Thyroid gland (tissue), 4 donors: ENCODE data around the gene FIBCD1. TPM values are rescaled to one million over a fixed set of nuclear protein-coding genes. Genes with fewer than 3 reads are reported as not detected.

Experiments used
- DNase-seq, 2 donors: peaks; one replicate each; pipeline ENCODE4 v3.0.0-alpha.2; 2019
- H3K27ac ChIP-seq, 3 donors: fragments of 200-600 bp; sonication (generic); 1 replicate in 2 of 3; 2 replicates in 1 of 3; pipeline ENCODE4 v1.5.1; 2016 to 2019; ENCODE audit warnings: mild to moderate bottlenecking in 1 of 3, moderate library complexity in 1 of 3
- H3K27me3 ChIP-seq: fragments of 200-600 bp; sonication (generic); one replicate; pipeline ENCODE4 v1.5.1; 2019
- H3K36me3 ChIP-seq, 2 donors: fragments of 200-600 bp; sonication (generic); one replicate each; pipeline ENCODE4 v1.5.1; 2016 to 2019
- H3K4me1 ChIP-seq, 2 donors: fragments of 200-600 bp; sonication (generic); one replicate each; pipeline ENCODE4 v1.5.1; 2017 to 2019
- H3K4me3 ChIP-seq, 3 donors: fragments of 200-600 bp; sonication (generic); replicated peaks in 1 of 3; 1 replicate in 2 of 3; 2 replicates in 1 of 3; pipeline ENCODE4 v1.5.1; 2016; ENCODE audit warnings: mild to moderate bottlenecking in 1 of 3
- H3K9me3 ChIP-seq: fragments of 200-600 bp; sonication (generic); one replicate; pipeline ENCODE4 v1.5.1; 2017
- POLR2A ChIP-seq, 2 donors: fragments of 450-650 bp; IDR thresholded peaks; one replicate each; pipeline ENCODE4 v1.6.1; 2017; ENCODE audit warnings: antibody characterized with exemption in 2 of 2, mild to moderate bottlenecking in 2 of 2, moderate library complexity in 1 of 2
- WGBS, 2 donors: methylation state at CpG; one replicate each; pipeline ENCODE4 v1.1.5; 2017; 5-methylcytosine and 5-hydroxymethylcytosine counted together
- intact Hi-C: fragments of 100-400 bp; cut with DNase I; formaldehyde crosslinking; loops from one replicate; pipeline ENCODE4 v1.15.1; 2023
- total RNA-seq, 4 donors: library from RNA; depleted of rRNA; stranded (reverse); fragments of >200 nt; gene quantifications; one replicate each; pipeline ENCODE4 v1.2.3, GENCODE V29; 2016
- TF ChIP-seq, protein P1 (sequence below), 6 experiments: fragments of 200-600 bp in 3 of 6; fragments of 450-650 bp in 3 of 6; sonication (generic) in 3 of 6; IDR thresholded peaks; one replicate each; pipeline ENCODE4 v1.5.1; 2016 to 2019; ENCODE audit warnings: antibody characterized with exemption in 6 of 6, mild to moderate bottlenecking in 2 of 6, inconsistent platforms in 1 of 6, moderate library complexity in 1 of 6

FIBCD1 gene
- total RNA-seq, 4 donors from 2014 or later, result 0.11 to 0.13 TPM; not detected in 2

DNA sequence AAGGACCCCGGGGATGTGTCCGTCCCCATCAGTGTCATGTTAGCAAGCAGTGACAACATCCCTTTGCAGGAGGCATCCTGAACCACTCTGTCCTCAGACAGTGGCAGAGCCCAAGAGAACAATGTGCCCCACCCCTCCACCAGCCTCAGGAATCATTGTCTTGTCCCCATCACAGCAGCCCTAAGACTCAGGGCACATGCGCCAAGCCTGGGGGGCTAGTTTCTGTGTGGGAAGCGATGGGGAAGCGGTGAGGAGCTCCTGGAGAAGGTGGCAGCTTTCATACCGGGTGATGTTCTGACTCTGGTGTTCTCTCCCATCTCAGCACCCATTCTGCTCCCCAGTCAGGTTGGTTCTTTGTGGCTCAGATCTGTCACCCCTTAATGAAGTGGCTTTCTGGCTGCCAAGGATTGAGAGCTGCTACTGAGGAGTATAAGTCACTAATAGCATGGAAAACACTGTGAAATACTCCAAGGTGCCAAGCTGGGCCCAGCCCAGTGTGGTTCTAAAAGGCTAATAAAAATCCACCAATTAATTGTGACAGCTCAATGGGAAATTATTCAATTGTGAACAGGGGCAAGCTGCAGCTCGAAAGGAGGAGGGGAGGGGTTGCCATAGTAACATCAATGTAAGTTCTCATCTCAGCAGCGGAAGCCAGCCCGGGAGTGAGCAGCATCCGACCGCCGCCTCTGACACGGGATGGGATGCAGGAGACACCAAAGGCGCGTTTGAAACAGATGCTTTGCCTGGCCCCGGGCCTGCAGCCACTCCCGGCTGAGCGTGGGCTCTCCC lies 47.2 kb downstream of the FIBCD1 start:
- 83 to 88% methylated on average over 14 to 17 of the region's 18 CpGs for WGBS, 2 donors
- intact Hi-C loops, result no loop called here

DNA sequence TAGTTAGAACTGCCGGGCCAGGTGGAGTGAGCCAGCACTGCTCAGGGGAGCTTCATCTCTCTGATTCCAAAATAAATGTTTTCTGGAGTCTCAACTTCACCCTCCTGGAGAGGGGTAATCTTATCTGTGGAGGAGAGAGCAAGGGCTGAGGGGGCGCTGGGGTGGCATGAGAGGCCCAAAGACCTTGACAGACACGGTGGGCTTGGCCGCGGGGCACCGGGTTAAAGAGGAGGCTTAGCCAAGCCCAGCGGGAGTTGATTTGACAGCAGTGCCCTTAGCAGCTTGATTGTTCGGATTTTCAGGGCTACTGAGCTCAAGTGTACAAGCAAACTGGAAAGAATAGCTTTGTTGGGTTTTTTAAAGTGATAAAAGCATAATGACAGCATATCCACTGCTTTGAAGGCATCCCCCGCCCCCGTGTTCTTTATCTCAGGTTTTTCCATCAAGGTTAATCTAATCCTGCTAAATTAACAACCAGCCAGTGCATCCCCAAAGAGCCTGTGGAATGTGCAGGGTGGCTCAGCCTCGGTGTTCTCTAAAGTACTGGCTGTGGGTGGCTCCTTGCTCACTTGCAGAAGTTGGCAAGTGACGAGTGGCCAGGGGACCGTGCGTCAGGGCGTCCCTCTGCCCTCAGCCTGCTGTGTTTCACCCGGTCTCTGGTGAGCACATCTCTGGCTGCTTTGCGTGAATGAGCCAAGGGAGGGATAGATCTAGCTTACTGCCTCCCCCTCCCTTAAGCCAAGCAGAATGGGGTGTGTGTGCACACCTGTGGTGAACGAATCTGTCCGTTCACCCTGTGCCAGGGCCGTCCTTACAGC lies 48.0 kb downstream of the FIBCD1 start:
- H3K4me1 ChIP-seq, result no peaks in the 10 kb centered on the region
- no peak overlapping the region for H3K27ac ChIP-seq
- WGBS, 2 donors, result 80 to 85% methylated on average over 19 to 20 of the region's 20 CpGs
- no peak for DNase-seq
- no peak overlapping the region for H3K4me3 ChIP-seq
- H3K9me3 ChIP-seq, result no peaks in the 10 kb centered on the region
- intact Hi-C loops, result no loop called here
- peaks cover 48 to 49% of the 10 kb centered on the region in 2 donors for H3K36me3 ChIP-seq
- TF ChIP-seq POLR2A (IDR thresholded peaks at IDR 0.05), result no peak
- TF ChIP-seq, protein P1, sequence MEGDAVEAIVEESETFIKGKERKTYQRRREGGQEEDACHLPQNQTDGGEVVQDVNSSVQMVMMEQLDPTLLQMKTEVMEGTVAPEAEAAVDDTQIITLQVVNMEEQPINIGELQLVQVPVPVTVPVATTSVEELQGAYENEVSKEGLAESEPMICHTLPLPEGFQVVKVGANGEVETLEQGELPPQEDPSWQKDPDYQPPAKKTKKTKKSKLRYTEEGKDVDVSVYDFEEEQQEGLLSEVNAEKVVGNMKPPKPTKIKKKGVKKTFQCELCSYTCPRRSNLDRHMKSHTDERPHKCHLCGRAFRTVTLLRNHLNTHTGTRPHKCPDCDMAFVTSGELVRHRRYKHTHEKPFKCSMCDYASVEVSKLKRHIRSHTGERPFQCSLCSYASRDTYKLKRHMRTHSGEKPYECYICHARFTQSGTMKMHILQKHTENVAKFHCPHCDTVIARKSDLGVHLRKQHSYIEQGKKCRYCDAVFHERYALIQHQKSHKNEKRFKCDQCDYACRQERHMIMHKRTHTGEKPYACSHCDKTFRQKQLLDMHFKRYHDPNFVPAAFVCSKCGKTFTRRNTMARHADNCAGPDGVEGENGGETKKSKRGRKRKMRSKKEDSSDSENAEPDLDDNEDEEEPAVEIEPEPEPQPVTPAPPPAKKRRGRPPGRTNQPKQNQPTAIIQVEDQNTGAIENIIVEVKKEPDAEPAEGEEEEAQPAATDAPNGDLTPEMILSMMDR (IDR thresholded peaks at IDR 0.05), result no peak
- H3K27me3 ChIP-seq, result no peaks in the 10 kb centered on the region

More for the DNA sequence above, 47.2 kb downstream of the FIBCD1 start:
- H3K4me1 ChIP-seq, result no peaks in the 10 kb centered on the region
- no peak for TF ChIP-seq POLR2A (IDR thresholded peaks at IDR 0.05)
- TF ChIP-seq, protein P1 (IDR thresholded peaks at IDR 0.05), result no peak
- no peak overlapping the region for H3K27ac ChIP-seq
- DNase-seq, result no peak
- H3K4me3 ChIP-seq, result no peak overlapping the region
- peaks cover 41 to 42% of the 10 kb centered on the region in 2 donors for H3K36me3 ChIP-seq
- H3K27me3 ChIP-seq, result no peaks in the 10 kb centered on the region
- H3K9me3 ChIP-seq, result no peaks in the 10 kb centered on the region

DNA sequence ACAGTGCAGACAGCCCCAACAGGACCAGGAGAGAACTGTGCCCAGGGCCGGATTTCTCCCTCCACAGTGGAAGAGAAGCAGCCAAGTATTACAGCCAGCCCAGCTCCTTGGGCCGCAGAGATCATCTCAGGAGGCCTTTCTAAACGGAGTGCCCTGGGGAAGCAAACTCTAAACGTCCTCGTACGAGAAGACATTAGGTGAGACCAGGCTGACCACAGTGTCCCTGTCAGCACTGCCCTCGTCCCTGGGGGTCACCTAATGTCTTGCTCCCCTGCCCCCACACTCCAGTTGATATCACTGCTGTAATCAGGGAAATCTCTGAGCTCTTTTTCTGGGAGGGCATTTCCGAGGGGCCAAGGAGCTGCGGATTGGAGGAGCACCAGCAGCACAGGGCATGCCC lies 48.9 kb downstream of the FIBCD1 start:
- 81 to 90% methylated on average over 9 of the region's 9 CpGs for WGBS, 2 donors
- TF ChIP-seq, protein P1 (IDR thresholded peaks at IDR 0.05), result no peak
- TF ChIP-seq POLR2A (IDR thresholded peaks at IDR 0.05), result no peak
- Histone ChIP-seq H3K36me3 (peaks cover 58% of the 10 kb centered on the region in 2 donors), H3K4me3 (no peak overlapping the region), H3K27me3 (no peaks in the 10 kb centered on the region), H3K9me3 (no peaks in the 10 kb centered on the region), H3K27ac (no peak overlapping the region), H3K4me1 (no peaks in the 10 kb centered on the region)
- intact Hi-C loops, result no loop called here
- DNase-seq, result no peak

DNA sequence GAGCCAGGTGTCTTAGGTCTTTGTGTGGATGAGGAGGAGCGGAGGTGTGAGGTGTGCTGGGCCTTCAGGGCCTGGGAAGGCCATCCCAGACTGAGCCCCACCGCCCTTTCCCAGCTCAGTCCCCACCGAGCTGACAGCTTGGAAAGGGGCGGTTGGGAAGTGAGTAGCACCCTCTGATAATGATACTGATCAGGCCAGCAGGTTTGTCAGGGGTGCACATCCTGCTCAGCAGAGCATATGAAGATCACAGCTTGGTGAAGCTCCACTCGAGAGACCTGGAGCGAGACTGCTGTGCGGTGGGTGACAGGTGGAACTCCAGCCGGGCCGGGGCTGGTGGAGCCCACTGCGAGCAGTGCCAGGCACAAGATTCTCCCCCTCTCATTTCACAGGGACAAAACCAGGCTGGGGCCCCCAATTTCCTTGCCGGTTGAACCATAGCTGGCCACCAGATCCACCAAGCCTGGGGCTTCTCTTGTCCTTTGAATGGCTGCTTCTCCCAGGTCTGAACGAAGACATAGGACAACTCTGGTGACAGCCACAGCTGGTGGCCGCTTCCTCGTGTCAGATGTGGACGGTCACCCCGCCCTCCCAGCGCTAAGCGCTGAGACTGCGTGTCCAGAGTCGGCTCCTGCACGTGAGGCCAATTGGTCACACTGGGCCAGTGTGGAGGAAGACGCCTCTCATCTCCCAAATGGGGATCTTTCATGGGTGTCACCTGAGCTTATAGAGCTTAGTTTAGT lies 50.7 kb downstream of the FIBCD1 start:
- Histone ChIP-seq H3K4me3 (no peak overlapping the region), H3K4me1 (no peaks in the 10 kb centered on the region), H3K27me3 (no peaks in the 10 kb centered on the region), H3K36me3 (peaks cover 70 to 76% of the 10 kb centered on the region in 2 donors), H3K9me3 (no peaks in the 10 kb centered on the region), H3K27ac (no peak overlapping the region)
- TF ChIP-seq, protein P1 (IDR thresholded peaks at IDR 0.05), result no peak
- TF ChIP-seq POLR2A (IDR thresholded peaks at IDR 0.05), result no peak
- intact Hi-C loops, result no loop called here
- no peak for DNase-seq
- 91 to 92% methylated on average over 15 to 18 of the region's 22 CpGs for WGBS, 2 donors
